A549 (cell line): ENCODE results near the gene CASP10. TPM values are rescaled to one million over a fixed set of nuclear protein-coding genes. Genes with fewer than 3 reads are reported as not detected.

Source experiments
- BHLHE40 ChIP-seq: IDR thresholded peaks from 2 replicates; pipeline ENCODE4 v1.6.1; 2012; ENCODE audit warnings: low read depth, low read length, inconsistent platforms
- CBX8 ChIP-seq: fragments of 200-600 bp; sonication (generic); IDR thresholded peaks from 2 replicates; pipeline ENCODE4 v1.6.1; 2016
- CEBPB ChIP-seq, 2 experiments: fragments of >200 bp in 1 of 2; sonication (Bioruptor Twin) in 1 of 2; formaldehyde crosslinking in 1 of 2; IDR thresholded peaks; 2 replicates each; pipeline ENCODE4 v1.6.1; 2012 to 2016
- EHF ChIP-seq: fragments of 250-450 bp; sonication (Bioruptor Pico); IDR thresholded peaks from 2 replicates; pipeline ENCODE4 v1.5.0; 2020; ENCODE audit warnings: mild to moderate bottlenecking
- EHMT2 ChIP-seq: fragments of 200-600 bp; sonication (generic); IDR thresholded peaks from 2 replicates; pipeline ENCODE4 v1.6.1; 2016; ENCODE audit warnings: antibody characterized with exemption, low read depth, mild to moderate bottlenecking, moderate library complexity
- EP300 ChIP-seq, 2 experiments: fragments of >200 bp; sonication (Bioruptor Twin); formaldehyde crosslinking; IDR thresholded peaks; 2 replicates in 1 of 2; 3 replicates in 1 of 2; pipeline ENCODE4 v1.6.1; 2016 to 2017
- FOSL2 ChIP-seq, 2 experiments: fragments of 450-650 bp in 1 of 2; fragments of >200 bp in 1 of 2; sonication (Bioruptor Twin) in 1 of 2; formaldehyde crosslinking; IDR thresholded peaks; 2 replicates each; pipeline versions ENCODE4 v1.5.0 to v1.6.1; 2016 to 2020; ENCODE audit warnings: mild to moderate bottlenecking in 1 of 2, moderate library complexity in 1 of 2
- HDAC2 ChIP-seq: fragments of 200-600 bp; sonication (generic); IDR thresholded peaks from 2 replicates; pipeline ENCODE4 v1.6.1; 2016
- HOXB13 ChIP-seq: fragments of 250-450 bp; sonication (Bioruptor Pico); IDR thresholded peaks from 2 replicates; pipeline ENCODE4 v1.5.0; 2020; ENCODE audit warnings: low read depth, mild to moderate bottlenecking, moderate library complexity
- JUNB ChIP-seq: fragments of >200 bp; sonication (Bioruptor Twin); formaldehyde crosslinking; IDR thresholded peaks from 2 replicates; pipeline ENCODE4 v1.6.1; 2016
- KDM5A ChIP-seq: fragments of 200-600 bp; sonication (generic); IDR thresholded peaks from 2 replicates; pipeline ENCODE4 v1.6.1; 2016; ENCODE audit warnings: antibody characterized with exemption, mild to moderate bottlenecking
- MAFK ChIP-seq: fragments of 450-650 bp; IDR thresholded peaks from 2 replicates; pipeline ENCODE4 v1.6.1; 2014; ENCODE audit not compliant: partially characterized antibody
- MAZ ChIP-seq: fragments of 150-350 bp; IDR thresholded peaks from 2 replicates; pipeline ENCODE4 v1.6.1; 2014; ENCODE audit warnings: antibody characterized with exemption, low read depth, low read length, borderline replicate concordance
- NFE2L2 ChIP-seq: fragments of 150-350 bp; conservative IDR thresholded peaks from 2 replicates; pipeline ENCODE4 v1.6.1; 2014; ENCODE audit warnings: low read length
- NPAS2 ChIP-seq: fragments of 250-450 bp; sonication (Bioruptor Pico); IDR thresholded peaks from 2 replicates; pipeline ENCODE4 v1.8.0; 2022; ENCODE audit warnings: mild to moderate bottlenecking, moderate library complexity, borderline replicate concordance
- NR3C1 ChIP-seq: fragments of >200 bp; sonication (Bioruptor Twin); formaldehyde crosslinking; IDR thresholded peaks from 3 replicates; pipeline ENCODE4 v1.6.1; 2017
- POLR2A ChIP-seq: IDR thresholded peaks from 2 replicates; pipeline ENCODE4 v1.6.1; 2012; ENCODE audit warnings: mild to moderate bottlenecking, low read length
- POLR2AphosphoS2 ChIP-seq: conservative IDR thresholded peaks from 2 replicates; pipeline ENCODE4 v1.6.1; 2012; ENCODE audit warnings: low read length, improper control_type of control experiment, inconsistent platforms
- RFX5 ChIP-seq: fragments of 450-650 bp; IDR thresholded peaks from 2 replicates; pipeline ENCODE4 v1.7.1; 2014; ENCODE audit warnings: antibody characterized with exemption, mild to moderate bottlenecking, moderate library complexity
- RNF2 ChIP-seq: fragments of 200-600 bp; sonication (generic); IDR thresholded peaks from 2 replicates; pipeline ENCODE4 v1.6.1; 2016; ENCODE audit warnings: low read depth, mild to moderate bottlenecking, antibody characterized with exemption, moderate library complexity, borderline replicate concordance
- SMC3 ChIP-seq: fragments of >200 bp; sonication (Bioruptor Twin); formaldehyde crosslinking; IDR thresholded peaks from 3 replicates; pipeline ENCODE4 v1.6.1; 2018; ENCODE audit warnings: inconsistent platforms
- TP53 ChIP-seq: fragments of 250-450 bp; sonication (Bioruptor Pico); IDR thresholded peaks from 2 replicates; pipeline ENCODE4 v1.5.0; 2021; ENCODE audit warnings: mild to moderate bottlenecking, moderate library complexity
- ZFP36 ChIP-seq: fragments of 450-650 bp; IDR thresholded peaks from 2 replicates; pipeline ENCODE4 v1.6.1; 2014; ENCODE audit warnings: borderline replicate concordance; ENCODE audit not compliant: partially characterized antibody
- polyA plus RNA-seq, 4 experiments: library from polyadenylated mRNA; depleted of rRNA in 3 of 4; stranded (reverse); fragments of >200 nt; fragmentation: RNase III in 1 of 4; extraction: RNeasy Plus Mini Kit Qiagen cat#74134 plus additional on column Dnase treatment in 1 of 4; gene quantifications; 2 replicates in 3 of 4; 3 replicates in 1 of 4; pipeline ENCODE4 v1.2.3, GENCODE V29; 2011 to 2017
- TF ChIP-seq, protein P1 (sequence below): fragments of >200 bp; sonication (Bioruptor Twin); formaldehyde crosslinking; IDR thresholded peaks from 3 replicates; pipeline ENCODE4 v1.6.1; 2016
- TF ChIP-seq, protein P2 (sequence below): fragments of 450-650 bp; IDR thresholded peaks from 2 replicates; pipeline ENCODE4 v1.6.1; 2014; ENCODE audit warnings: antibody characterized with exemption
- TF ChIP-seq, protein P3 (sequence below): fragments of 200-600 bp; sonication (generic); IDR thresholded peaks from 2 replicates; pipeline ENCODE4 v1.6.1; 2016; ENCODE audit warnings: antibody characterized with exemption, mild to moderate bottlenecking, moderate library complexity
- TF ChIP-seq, protein P4 (sequence below): fragments of >200 bp; sonication (Bioruptor Twin); formaldehyde crosslinking; IDR thresholded peaks from 2 replicates; pipeline ENCODE4 v1.6.1; 2016
- TF ChIP-seq, protein P5 (sequence below): fragments of 250-450 bp; sonication (Bioruptor Pico); IDR thresholded peaks from 2 replicates; pipeline ENCODE4 v1.5.0; 2020; ENCODE audit warnings: low read depth, mild to moderate bottlenecking, moderate library complexity
- TF ChIP-seq, protein P6 (sequence below): IDR thresholded peaks from 2 replicates; pipeline ENCODE4 v1.6.1; 2012

The CASP10 gene
- polyA plus RNA-seq, 2 of the 4 experiments (the other 2 are of a cell fraction) = 3.0 to 6.5 TPM

DNA sequence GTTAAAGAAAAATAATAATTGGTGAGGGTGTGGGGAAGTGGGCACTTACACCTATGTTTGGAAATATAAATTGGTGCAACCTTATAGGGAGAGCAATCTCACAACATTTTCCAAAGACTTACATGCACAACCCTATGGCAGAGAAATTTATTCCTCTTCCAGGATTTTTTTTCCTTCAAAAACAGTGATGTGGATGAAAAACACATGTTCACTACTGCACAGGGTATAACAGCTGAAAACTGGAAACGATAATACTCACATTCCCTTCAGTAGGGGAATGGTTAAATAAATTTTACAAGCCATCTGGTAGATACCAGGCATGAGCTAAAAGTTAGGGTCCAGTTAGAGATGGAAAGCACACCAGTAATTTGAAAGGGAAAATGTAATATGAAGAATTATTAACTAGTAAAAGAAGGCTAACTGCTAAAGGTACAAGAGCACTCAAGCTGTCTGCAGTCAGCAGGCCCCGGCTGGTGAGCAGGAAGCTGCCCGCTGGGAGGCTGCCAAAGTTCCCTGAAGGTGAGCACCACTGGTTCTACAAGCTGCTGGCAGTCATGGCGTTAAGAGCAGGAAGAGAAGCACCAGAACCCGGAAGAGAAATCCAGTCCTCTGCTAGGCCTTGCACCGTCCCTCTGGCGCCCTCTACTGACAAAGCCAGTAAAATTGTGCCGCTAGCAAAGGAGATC lies 49.0 kb downstream of the CASP10 start (continued):
- TF ChIP-seq, protein P1, sequence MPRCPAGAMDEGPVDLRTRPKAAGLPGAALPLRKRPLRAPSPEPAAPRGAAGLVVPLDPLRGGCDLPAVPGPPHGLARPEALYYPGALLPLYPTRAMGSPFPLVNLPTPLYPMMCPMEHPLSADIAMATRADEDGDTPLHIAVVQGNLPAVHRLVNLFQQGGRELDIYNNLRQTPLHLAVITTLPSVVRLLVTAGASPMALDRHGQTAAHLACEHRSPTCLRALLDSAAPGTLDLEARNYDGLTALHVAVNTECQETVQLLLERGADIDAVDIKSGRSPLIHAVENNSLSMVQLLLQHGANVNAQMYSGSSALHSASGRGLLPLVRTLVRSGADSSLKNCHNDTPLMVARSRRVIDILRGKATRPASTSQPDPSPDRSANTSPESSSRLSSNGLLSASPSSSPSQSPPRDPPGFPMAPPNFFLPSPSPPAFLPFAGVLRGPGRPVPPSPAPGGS = peak; percentile 21; the same call in 1 of the 3 replicates
- TF ChIP-seq, protein P2, sequence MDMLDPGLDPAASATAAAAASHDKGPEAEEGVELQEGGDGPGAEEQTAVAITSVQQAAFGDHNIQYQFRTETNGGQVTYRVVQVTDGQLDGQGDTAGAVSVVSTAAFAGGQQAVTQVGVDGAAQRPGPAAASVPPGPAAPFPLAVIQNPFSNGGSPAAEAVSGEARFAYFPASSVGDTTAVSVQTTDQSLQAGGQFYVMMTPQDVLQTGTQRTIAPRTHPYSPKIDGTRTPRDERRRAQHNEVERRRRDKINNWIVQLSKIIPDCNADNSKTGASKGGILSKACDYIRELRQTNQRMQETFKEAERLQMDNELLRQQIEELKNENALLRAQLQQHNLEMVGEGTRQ = no peak
- no peak for TF ChIP-seq NFE2L2
- no peak for TF ChIP-seq TP53 (CRISPR knock-in tag)
- no peak for TF ChIP-seq MAZ
- no peak for TF ChIP-seq FOSL2 (IDR thresholded peaks at IDR 0.05)
- TF ChIP-seq FOSL2 (CRISPR knock-in tag; IDR thresholded peaks at IDR 0.05) = no peak
- TF ChIP-seq RFX5 = no peak
- TF ChIP-seq, protein P3, sequence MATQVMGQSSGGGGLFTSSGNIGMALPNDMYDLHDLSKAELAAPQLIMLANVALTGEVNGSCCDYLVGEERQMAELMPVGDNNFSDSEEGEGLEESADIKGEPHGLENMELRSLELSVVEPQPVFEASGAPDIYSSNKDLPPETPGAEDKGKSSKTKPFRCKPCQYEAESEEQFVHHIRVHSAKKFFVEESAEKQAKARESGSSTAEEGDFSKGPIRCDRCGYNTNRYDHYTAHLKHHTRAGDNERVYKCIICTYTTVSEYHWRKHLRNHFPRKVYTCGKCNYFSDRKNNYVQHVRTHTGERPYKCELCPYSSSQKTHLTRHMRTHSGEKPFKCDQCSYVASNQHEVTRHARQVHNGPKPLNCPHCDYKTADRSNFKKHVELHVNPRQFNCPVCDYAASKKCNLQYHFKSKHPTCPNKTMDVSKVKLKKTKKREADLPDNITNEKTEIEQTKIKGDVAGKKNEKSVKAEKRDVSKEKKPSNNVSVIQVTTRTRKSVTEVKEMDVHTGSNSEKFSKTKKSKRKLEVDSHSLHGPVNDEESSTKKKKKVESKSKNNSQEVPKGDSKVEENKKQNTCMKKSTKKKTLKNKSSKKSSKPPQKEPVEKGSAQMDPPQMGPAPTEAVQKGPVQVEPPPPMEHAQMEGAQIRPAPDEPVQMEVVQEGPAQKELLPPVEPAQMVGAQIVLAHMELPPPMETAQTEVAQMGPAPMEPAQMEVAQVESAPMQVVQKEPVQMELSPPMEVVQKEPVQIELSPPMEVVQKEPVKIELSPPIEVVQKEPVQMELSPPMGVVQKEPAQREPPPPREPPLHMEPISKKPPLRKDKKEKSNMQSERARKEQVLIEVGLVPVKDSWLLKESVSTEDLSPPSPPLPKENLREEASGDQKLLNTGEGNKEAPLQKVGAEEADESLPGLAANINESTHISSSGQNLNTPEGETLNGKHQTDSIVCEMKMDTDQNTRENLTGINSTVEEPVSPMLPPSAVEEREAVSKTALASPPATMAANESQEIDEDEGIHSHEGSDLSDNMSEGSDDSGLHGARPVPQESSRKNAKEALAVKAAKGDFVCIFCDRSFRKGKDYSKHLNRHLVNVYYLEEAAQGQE = no peak
- TF ChIP-seq, protein P4, sequence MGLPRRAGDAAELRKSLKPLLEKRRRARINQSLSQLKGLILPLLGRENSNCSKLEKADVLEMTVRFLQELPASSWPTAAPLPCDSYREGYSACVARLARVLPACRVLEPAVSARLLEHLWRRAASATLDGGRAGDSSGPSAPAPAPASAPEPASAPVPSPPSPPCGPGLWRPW = no peak
- no peak for TF ChIP-seq CEBPB (IDR thresholded peaks at IDR 0.05)
- no peak for TF ChIP-seq EHF (CRISPR knock-in tag)
- no peak for TF ChIP-seq POLR2A
- no peak for TF ChIP-seq KDM5A
- TF ChIP-seq POLR2AphosphoS2 = no peak
- no peak for TF ChIP-seq CBX8
- peak; percentile 33; the same call in 1 of the 2 replicates for TF ChIP-seq HOXB13 (CRISPR knock-in tag)
- TF ChIP-seq EHMT2 = 0 out of 2 replicates have a peak, but pooled peaks have one; percentile 58
- no peak for TF ChIP-seq HDAC2
- TF ChIP-seq BHLHE40 = no peak
- no peak for TF ChIP-seq NPAS2
- no peak for TF ChIP-seq EP300 (IDR thresholded peaks at IDR 0.05)
- TF ChIP-seq, protein P5, sequence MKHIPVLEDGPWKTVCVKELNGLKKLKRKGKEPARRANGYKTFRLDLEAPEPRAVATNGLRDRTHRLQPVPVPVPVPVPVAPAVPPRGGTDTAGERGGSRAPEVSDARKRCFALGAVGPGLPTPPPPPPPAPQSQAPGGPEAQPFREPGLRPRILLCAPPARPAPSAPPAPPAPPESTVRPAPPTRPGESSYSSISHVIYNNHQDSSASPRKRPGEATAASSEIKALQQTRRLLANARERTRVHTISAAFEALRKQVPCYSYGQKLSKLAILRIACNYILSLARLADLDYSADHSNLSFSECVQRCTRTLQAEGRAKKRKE = no peak
- TF ChIP-seq JUNB = no peak
- TF ChIP-seq SMC3 = peak; percentile 70
- TF ChIP-seq MAFK = no peak
- TF ChIP-seq, protein P6, sequence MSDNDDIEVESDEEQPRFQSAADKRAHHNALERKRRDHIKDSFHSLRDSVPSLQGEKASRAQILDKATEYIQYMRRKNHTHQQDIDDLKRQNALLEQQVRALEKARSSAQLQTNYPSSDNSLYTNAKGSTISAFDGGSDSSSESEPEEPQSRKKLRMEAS = peak; percentile 64
- TF ChIP-seq RNF2 = no peak
- no peak for TF ChIP-seq NR3C1
- no peak for TF ChIP-seq ZFP36
